GM21423 (cell line): ENCODE data around the gene HOXB3.

Experiments
- ATAC-seq: cut with Tn5 transposase; IDR thresholded peaks from one replicate; pipeline ENCODE4 v1.9.1; 2021; ENCODE audit warnings: mild to moderate bottlenecking, moderate library complexity; ENCODE audit not compliant: unreplicated experiment

HOXB3 gene

DNA sequence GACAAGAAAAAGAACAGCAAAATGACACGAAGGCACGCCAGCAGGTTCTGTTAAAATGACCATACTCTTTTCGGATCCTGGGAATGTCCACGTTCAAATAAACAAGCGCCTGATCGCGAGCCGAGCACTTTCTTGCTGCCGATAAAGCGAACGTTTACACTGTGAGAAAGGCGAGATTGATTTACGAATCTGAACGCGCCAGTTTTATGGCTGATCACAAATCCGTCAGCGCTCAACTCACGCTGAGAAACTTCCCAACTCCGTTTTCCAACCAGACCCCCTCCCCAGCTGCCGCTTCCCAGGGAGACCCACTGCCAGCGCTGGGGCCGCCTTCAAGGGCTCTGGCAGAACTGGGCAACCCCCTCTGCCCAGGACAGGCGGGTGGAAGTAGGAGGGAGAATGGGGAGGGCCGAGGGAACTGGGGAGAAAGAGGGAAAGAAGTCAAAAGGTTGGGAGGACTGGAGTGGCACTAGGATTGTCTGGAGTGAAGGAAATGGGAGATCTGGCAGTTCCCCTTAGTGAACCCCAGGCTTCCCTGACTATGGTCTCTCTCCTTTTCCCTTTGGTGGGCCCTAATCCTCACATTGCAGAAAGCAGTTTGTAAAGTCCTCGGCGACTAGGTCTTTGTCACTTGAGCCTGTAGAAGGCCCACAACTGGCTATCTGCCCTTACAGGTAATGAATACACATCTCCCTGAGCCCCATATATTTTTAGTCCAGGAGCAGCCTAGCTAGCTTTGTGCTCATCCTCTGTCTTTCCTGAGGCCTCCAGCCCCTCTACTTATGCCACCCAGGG, 18.8 kb downstream of the HOXB3 start:
- ATAC-seq = no peak

- no peak for ATAC-seq
These were observed 19.6 kb downstream of the HOXB3 start for GRCh38 chr17:48570325-48571023.

DNA sequence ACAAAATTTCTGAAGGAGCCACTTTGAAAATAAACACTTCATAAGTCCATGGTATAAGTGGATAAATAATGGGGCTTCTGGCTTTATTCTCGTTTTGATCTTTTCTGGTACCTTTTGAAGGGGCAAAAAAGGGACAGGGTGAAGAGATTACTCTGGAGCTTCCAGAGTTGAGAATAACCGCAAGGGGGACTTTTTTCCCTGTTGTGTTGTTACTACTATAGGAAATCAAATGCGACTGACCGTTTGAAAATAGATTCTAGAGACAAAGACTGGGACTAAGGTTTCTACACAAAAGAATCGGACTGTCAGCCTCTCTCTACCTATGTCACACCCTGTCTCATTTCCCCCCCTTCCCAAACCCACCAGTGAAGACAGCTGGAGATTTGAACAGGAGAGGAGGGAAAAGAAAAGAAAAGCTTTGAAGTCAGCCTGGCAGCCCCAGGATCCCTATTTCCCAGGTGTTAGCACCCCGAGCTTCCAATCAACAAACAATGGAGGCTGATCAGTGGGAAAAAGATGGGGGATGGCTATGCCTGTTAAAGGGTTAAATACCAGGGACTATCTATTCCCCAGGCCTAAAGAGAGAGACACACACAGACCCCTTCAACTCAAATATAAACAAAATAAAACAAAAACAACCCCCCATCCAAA, 20.2 kb downstream of the HOXB3 start:
- ATAC-seq = no peak

- ATAC-seq = no peak
These were observed 20.8 kb downstream of the HOXB3 start for GRCh38 chr17:48569240-48569582.

GRCh38 chr17:48568499-48569239, 21.4 kb downstream of the HOXB3 start:
- no peak for ATAC-seq

- ATAC-seq = no peak
These were observed 22.2 kb downstream of the HOXB3 start for GRCh38 chr17:48567646-48568354.

DNA sequence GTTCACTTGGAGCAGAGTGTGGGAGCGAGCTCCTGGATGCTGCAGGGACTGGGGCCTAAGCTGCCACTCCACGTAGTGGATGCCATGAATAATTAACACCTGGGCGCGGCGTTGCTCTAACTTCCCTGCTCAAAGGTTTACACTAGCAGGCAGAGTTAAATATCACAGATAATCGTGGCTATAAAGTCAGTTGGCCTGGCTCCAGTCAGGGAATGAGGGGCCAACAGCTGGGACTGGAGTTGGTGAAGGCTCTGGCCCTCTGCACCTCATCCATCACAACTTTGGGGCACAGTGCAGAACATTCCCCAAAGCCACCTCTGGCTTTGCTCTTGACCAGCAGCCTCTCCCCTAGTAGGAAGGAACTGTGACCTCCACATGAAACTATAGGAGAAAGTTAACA, 22.8 kb downstream of the HOXB3 start:
- no peak for ATAC-seq

DNA sequence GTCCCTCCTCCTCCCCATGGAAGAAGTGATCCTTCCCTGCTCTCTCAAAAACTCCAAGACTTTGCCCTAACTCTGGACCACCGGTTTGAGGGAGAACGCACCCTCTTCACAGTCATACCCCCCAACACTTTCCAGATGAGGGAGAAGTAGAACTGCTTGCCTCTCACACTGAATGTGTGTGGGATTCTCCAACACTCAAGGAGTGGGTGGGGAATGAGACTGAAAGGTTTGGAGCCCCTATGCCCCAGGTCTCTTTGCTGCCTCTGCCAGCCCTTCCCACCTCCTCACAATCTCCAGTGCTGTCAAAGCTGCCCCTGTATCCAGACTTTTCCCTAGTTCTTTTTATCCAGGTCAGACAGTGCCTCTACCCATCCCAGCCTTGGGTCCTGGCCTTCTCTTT, 23.3 kb downstream of the HOXB3 start:
- no peak for ATAC-seq

- ATAC-seq = no peak
These were observed 23.9 kb downstream of the HOXB3 start for GRCh38 chr17:48565925-48566710.

GRCh38 chr17:48565022-48565554, 25.0 kb downstream of the HOXB3 start:
- no peak for ATAC-seq

- no peak for ATAC-seq
These were observed 25.6 kb downstream of the HOXB3 start for GRCh38 chr17:48564188-48565021.

GRCh38 chr17:48563867-48564187, 26.2 kb downstream of the HOXB3 start:
- no peak for ATAC-seq

DNA sequence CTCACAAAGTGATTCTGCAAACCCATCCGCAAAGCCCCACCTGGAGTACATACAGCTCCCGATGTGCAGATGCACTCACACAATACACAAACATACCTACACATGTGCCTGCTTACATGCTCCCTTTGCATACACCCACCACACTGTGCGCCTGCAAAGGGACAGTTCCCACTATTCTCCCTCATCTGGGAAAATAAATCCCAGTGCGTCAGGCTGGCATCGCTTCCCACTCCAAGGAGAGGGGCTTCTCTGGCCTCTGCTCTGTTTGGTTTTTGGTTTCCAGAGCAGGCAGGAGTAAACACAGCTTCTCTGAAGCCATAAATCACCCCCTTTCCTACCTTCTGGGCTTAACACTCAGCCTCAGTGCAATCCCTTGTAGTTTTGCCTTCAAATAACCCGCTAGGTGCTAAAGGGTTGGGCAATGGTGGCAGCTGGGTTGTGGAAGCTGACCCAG, 26.6 kb downstream of the HOXB3 start:
- no peak for ATAC-seq

DNA sequence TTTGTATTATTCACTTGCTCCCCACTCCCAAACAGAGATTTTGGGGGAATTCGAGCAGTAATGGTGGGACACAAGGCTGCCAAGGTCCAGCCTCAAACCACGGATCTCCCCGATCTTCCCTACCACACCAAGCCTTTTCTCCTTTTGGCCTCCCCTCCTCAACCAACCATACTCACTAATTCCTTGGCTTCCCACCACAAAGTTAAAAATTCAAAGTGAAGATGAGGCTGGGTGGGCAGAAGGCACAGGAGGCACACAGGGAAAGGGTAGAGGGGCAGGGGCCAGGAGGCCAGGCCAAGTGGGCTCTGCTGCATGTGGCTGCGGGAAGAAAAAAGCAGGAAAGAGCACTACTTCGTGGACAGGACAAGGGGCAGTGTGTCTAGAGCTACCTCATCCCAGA, 27.1 kb downstream of the HOXB3 start:
- ATAC-seq = no peak

GRCh38 chr17:48561884-48562810, 27.9 kb downstream of the HOXB3 start:
- peak; percentile 72 for ATAC-seq

DNA sequence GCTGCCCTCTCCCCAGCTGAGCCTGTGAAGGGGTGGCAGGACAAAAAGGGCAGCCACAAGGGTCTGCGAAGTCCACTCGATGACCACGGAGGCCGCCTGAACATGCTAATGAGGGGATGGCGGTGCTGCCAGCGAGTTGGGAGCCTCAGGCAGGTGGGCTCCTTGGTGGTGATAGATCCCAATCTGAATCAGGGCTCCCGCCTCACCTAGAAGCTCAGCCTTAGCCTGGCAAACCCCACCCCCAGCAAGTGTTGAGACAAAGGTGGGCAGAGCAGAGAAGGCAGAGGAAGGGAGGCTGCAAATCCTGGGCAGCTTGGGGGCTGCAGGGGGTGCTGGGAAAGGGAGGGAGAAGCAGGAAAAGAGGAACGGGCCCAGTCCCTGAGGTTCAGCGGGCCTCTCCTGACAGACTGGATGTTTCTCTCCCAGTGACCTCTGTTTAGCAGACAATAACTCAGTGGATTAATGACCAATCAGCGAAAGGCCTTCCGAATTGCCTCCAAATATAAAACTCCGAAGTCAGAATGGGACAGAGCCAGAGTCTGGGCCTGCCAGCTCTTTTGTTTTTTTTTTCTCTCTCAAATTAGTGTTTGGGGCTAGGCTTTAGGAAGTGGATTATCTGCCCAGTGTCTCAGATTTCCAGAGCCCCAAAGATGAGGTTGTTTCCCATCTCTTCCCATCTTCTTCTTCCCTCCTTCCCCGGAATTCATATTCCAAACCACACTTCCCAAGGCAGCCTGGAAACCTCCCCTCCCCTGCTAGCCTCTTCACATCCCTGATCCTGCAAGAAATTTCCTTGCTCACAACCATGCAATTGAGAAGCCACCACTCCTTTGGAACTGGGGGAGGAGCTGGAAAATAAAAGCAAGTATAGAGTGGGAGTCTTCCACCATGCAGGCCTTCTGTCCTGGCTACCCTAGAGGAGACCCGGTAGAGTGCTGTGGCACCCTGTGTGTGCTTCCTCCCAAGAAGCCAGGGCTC, 29.9 kb downstream of the HOXB3 start:
- no peak for ATAC-seq
